AG09309 (cell line): Measurements from ENCODE around the gene PARD3B.

Source experiments
- DNase-seq: peaks from one replicate; pipeline ENCODE4 v3.0.0-alpha.2; 2010; ENCODE audit warnings: low read depth
- H3K4me3 ChIP-seq: 2 replicates; pipeline ENCODE4 v1.5.1; 2011; ENCODE audit warnings: mild to moderate bottlenecking, low read depth, low read length, moderate library complexity; ENCODE audit not compliant: control insufficient read depth
- CTCF ChIP-seq: IDR thresholded peaks from 2 replicates; pipeline ENCODE4 v1.5.1; 2011; ENCODE audit warnings: mild to moderate bottlenecking, low read depth, low read length, inconsistent platforms; ENCODE audit not compliant: insufficient read depth, control insufficient read depth; ENCODE audit errors: missing control alignments

PARD3B gene

GRCh38 chr2:205500951-205501350 lies 955.7 kb downstream of the PARD3B start:
- TF ChIP-seq CTCF, result no peak
- no peak overlapping the region for H3K4me3 ChIP-seq
- no peak for DNase-seq

- TF ChIP-seq CTCF, result no peak
Measured at GRCh38 chr2:205501826-205502225, 956.6 kb downstream of the PARD3B start.

GRCh38 chr2:205505371-205505770 lies 960.1 kb downstream of the PARD3B start:
- no peak overlapping the region for H3K4me3 ChIP-seq
- no peak for TF ChIP-seq CTCF
- DNase-seq, result no peak

More at GRCh38 chr2:205501826-205502225, 956.6 kb downstream of the PARD3B start:
- no peak for DNase-seq
- H3K4me3 ChIP-seq, result no peak overlapping the region

GRCh38 chr2:205509655-205510054 lies 964.4 kb downstream of the PARD3B start:
- H3K4me3 ChIP-seq, result no peak overlapping the region
- TF ChIP-seq CTCF, result no peak
- DNase-seq, result no peak

- no peak overlapping the region for H3K4me3 ChIP-seq
- DNase-seq, result no peak
- no peak for TF ChIP-seq CTCF
Measured at GRCh38 chr2:205510345-205510744, 965.1 kb downstream of the PARD3B start.

GRCh38 chr2:205511221-205511620 lies 965.9 kb downstream of the PARD3B start:
- no peak for DNase-seq
- TF ChIP-seq CTCF, result no peak
- H3K4me3 ChIP-seq, result no peak overlapping the region

GRCh38 chr2:205511641-205512040 lies 966.4 kb downstream of the PARD3B start:
- no peak for DNase-seq
- H3K4me3 ChIP-seq, result no peak overlapping the region
- TF ChIP-seq CTCF, result no peak
